GM18508 (cell line): ENCODE results near the gene ECSCR.
"Not testable (repeated sequence)": the region's sequence is repeated elsewhere in the genome, so short reads cannot be mapped to it uniquely, and the experiment has no call there.

Experiments
- ATAC-seq: cut with Tn5 transposase; IDR thresholded peaks from one replicate; pipeline ENCODE4 v1.9.1; 2021; ENCODE audit warnings: moderate number of reproducible peaks; ENCODE audit not compliant: insufficient read depth, unreplicated experiment

ECSCR gene

GRCh38 chr5:139451176-139451575, 11.4 kb downstream of the ECSCR start:
- no peak for ATAC-seq

GRCh38 chr5:139446956-139447779, 15.4 kb downstream of the ECSCR start:
- ATAC-seq: peak; percentile 57

- ATAC-seq: no peak
These were observed 17.0 kb downstream of the ECSCR start for GRCh38 chr5:139445325-139446170.

- no peak for ATAC-seq
These were observed 18.6 kb downstream of the ECSCR start for GRCh38 chr5:139443831-139444453.

- ATAC-seq: not testable (repeated sequence)
These were observed 22.1 kb downstream of the ECSCR start for GRCh38 chr5:139440416-139440815.

- no peak for ATAC-seq
These were observed 23.3 kb downstream of the ECSCR start, which contains the start of gene DNAJC18 for GRCh38 chr5:139439013-139439903. Gene DNAJC18, minus strand, starts transcription at chr5:139439525. Its CDS starts 80 bp downstream, at chr5:139439445.

- ATAC-seq: no peak
These were observed 23.9 kb downstream of the ECSCR start for GRCh38 chr5:139438707-139439012.

GRCh38 chr5:139435676-139436075, 26.9 kb downstream of the ECSCR start:
- no peak for ATAC-seq

- ATAC-seq: no peak
These were observed 30.8 kb downstream of the ECSCR start for GRCh38 chr5:139431706-139432105.

- ATAC-seq: no peak
These were observed 32.5 kb downstream of the ECSCR start for GRCh38 chr5:139430015-139430414.

- no peak for ATAC-seq
These were observed 36.2 kb downstream of the ECSCR start for GRCh38 chr5:139426203-139426885.

- no peak for ATAC-seq
These were observed 37.0 kb downstream of the ECSCR start for GRCh38 chr5:139425497-139425896.

- no peak for ATAC-seq
These were observed 40.1 kb downstream of the ECSCR start for GRCh38 chr5:139422307-139422893.

- no peak for ATAC-seq
These were observed 43.0 kb downstream of the ECSCR start for GRCh38 chr5:139419226-139420192.

- no peak for ATAC-seq
These were observed 43.8 kb downstream of the ECSCR start for GRCh38 chr5:139418793-139419192.

GRCh38 chr5:139417214-139417613, 45.3 kb downstream of the ECSCR start:
- no peak for ATAC-seq

GRCh38 chr5:139416651-139417050, 45.9 kb downstream of the ECSCR start:
- no peak for ATAC-seq

GRCh38 chr5:139415869-139416268, 46.7 kb downstream of the ECSCR start:
- ATAC-seq: no peak
